Measurements from ENCODE around the gene IL1A.

GRCh38 chr2:112728378-112729175 lies 55.7 kb downstream of the IL1A start:
- TF ChIP-seq CTCF (IDR thresholded peaks at IDR 0.05) (no peak), PREB (CRISPR knock-in tag; IDR thresholded peaks at IDR 0.05; ENCODE audit: borderline replicate concordance) (no peak), E2F5 (CRISPR knock-in tag; IDR thresholded peaks at IDR 0.05) (no peak), CREM (CRISPR knock-in tag; IDR thresholded peaks at IDR 0.05) (no peak), HMGXB4 (CRISPR knock-in tag; IDR thresholded peaks at IDR 0.05) (no peak), ZNF423 (CRISPR knock-in tag; IDR thresholded peaks at IDR 0.05) (no peak)

Measured in WTC11 (cell line).